AG09309 (cell line): ENCODE results near the gene ZMAT2.

ENCODE experiments used
- DNase-seq: peaks from one replicate; pipeline ENCODE4 v3.0.0-alpha.2; 2010; ENCODE audit warnings: low read depth
- H3K4me3 ChIP-seq: 2 replicates; pipeline ENCODE4 v1.5.1; 2011; ENCODE audit warnings: mild to moderate bottlenecking, low read depth, low read length, moderate library complexity; ENCODE audit not compliant: control insufficient read depth
- TF ChIP-seq, protein P1 (sequence below): IDR thresholded peaks from 2 replicates; pipeline ENCODE4 v1.5.1; 2011; ENCODE audit warnings: mild to moderate bottlenecking, low read depth, low read length, inconsistent platforms; ENCODE audit not compliant: insufficient read depth, control insufficient read depth; ENCODE audit errors: missing control alignments

Gene ZMAT2

DNA sequence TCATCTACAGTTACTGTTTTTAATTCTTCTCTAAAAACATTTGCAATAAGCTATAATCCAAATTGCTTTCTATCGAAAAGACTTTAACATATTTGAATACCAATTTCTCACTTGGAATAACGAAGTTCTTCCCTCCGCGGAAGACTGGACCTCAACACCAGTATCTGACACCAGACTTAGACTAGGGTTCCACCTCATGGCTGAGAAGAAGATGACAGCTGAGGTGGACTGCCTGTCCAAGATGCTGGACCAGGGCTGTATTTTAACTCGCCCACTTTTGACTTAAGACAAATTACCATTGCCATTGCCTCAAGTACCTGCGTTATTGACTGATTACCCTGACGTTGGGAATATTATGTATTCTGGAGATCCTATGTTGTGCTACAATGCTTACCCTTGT, 34.1 kb downstream of the ZMAT2 start:
- no peak overlapping the region for H3K4me3 ChIP-seq
- DNase-seq = no peak
- TF ChIP-seq, protein P1, sequence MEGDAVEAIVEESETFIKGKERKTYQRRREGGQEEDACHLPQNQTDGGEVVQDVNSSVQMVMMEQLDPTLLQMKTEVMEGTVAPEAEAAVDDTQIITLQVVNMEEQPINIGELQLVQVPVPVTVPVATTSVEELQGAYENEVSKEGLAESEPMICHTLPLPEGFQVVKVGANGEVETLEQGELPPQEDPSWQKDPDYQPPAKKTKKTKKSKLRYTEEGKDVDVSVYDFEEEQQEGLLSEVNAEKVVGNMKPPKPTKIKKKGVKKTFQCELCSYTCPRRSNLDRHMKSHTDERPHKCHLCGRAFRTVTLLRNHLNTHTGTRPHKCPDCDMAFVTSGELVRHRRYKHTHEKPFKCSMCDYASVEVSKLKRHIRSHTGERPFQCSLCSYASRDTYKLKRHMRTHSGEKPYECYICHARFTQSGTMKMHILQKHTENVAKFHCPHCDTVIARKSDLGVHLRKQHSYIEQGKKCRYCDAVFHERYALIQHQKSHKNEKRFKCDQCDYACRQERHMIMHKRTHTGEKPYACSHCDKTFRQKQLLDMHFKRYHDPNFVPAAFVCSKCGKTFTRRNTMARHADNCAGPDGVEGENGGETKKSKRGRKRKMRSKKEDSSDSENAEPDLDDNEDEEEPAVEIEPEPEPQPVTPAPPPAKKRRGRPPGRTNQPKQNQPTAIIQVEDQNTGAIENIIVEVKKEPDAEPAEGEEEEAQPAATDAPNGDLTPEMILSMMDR = peak; percentile 30

DNA sequence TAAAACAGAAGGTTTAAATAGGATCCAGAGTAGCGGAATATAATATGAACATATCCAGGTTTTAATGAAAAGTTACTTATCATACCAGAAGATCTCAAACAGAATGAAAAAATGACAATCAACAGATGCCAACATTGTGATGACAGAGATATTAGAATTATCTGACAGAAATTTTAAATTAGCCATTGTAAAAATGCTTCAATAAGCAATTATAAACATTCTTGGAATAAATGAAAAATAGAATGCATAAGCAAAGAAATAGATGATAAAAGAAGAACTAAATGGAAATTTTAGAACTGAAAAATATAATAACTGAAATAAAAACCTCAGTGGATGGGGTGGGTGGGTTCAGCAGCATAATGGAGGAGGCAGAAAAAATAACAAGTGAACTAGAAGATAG, 37.2 kb downstream of the ZMAT2 start:
- no peak overlapping the region for H3K4me3 ChIP-seq
- TF ChIP-seq, protein P1 = no peak
- no peak for DNase-seq

DNA sequence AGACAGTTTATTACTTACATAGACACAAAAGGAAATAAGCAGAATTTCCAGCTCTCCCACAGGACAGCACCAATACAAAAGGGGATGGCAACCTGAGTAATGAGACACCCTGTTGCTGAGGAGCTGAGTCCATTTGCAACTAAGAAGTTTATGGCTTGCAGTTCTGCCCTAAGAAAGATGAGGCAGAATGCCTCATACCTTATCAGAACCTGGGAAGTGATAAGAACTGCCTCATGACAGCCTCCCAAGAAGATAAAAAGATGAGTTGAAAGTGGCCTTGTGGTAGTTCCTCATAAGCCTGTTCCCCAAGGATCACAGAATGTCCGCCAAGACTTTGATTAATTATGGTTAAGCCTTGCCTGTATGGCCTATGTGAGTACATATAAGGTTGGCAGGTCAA, 41.7 kb downstream of the ZMAT2 start:
- no peak overlapping the region for H3K4me3 ChIP-seq
- TF ChIP-seq, protein P1 = no peak
- no peak for DNase-seq

- TF ChIP-seq, protein P1 = no peak
- H3K4me3 ChIP-seq = no peak overlapping the region
- no peak for DNase-seq
These were observed 53.3 kb downstream of the ZMAT2 start for GRCh38 chr5:140753561-140753960.
